Measurements from ENCODE around the gene GPR78. TPM values are rescaled to one million over a fixed set of nuclear protein-coding genes. Genes with fewer than 3 reads are reported as not detected.

GPR78 gene
- total and polyA plus RNA-seq, 2 of the 4 experiments (the other 2 are of a cell fraction): under 0.01 to 0.10 TPM

DNA sequence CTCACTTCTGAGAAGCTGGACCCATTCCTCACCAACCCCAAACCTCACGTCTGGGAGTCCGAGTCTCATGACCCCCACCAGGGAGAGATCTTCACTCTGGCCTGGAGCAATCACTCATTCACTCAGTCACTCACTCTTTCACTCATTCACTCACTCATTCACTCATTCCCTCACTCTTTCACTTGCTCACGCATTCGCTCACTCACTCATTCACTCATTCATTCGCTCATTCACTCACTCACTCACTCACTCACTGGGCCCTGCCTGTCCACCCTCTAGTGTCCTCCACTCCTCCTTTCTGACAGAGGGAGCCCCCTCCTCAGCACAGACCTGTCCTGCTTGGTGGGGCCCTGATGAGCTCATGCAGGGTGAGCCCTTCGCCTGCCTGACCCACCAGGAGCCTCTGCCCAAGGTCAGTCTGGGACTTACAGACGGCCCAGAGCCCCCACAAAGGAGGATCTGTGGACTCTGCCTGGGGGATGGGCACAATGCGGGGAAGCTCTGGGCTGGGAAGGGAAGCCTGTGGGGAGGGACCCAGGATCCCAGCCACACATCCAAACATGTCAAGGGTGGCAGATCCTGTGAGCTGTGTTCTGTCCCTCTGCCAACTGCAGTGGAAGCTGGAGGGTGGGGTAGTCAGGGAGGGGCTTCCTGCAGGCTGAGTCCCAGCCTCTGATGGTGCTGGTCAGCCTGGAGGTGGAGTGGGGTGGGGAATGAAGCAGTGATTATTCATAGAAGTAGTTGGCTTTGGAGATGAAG lies 30.8 kb downstream of the GPR78 start:
- Histone ChIP-seq H3K14ac (replicated peaks; ENCODE audit: low read depth, low read length) (no peak overlapping the region), H3K27ac (ENCODE audit: insufficient read depth, low read length) (no peak overlapping the region), H4K20me1 (ENCODE audit: insufficient read depth, low read length) (no peaks in the 10 kb centered on the region), H3K18ac (ENCODE audit: low read depth, low read length) (no peak overlapping the region), H3K36me3 (ENCODE audit: control insufficient read depth, insufficient read depth, low read length) (peaks cover 52% of the 10 kb centered on the region; the same call in 1 of the 2 replicates), H2AK5ac (ENCODE audit: low read depth, low read length) (no peak overlapping the region), H2AK9ac (replicated peaks; ENCODE audit: low read depth, low read length, poor library complexity) (no peak overlapping the region), H3K9me1 (ENCODE audit: insufficient read depth, low read length) (no peaks in the 10 kb centered on the region), H3K4me3 (ENCODE audit: insufficient read depth, low read depth, low read length) (no peak overlapping the region), H2BK5ac (ENCODE audit: low read depth, low read length, poor library complexity, severe bottlenecking) (no peak overlapping the region), H3K56ac (ENCODE audit: extremely low read depth, insufficient read depth, low read length) (no peak overlapping the region), H3K4me1 (ENCODE audit: control insufficient read depth, insufficient read depth, low read length) (no peaks in the 10 kb centered on the region), H3K4me2 (ENCODE audit: low read depth, low read length) (no peak overlapping the region), H4K5ac (ENCODE audit: low read depth, low read length) (no peak overlapping the region), H3K9me3 (ENCODE audit: control insufficient read depth, insufficient read depth, low read length) (no peaks in the 10 kb centered on the region), H2BK120ac (ENCODE audit: low read depth, low read length) (no peak overlapping the region), H3K4ac (ENCODE audit: low read depth, low read length) (no peak overlapping the region), H4K8ac (ENCODE audit: low read depth in 2 of 2, low read length in 2 of 2) (no peak overlapping the region), H2AFZ (replicated peaks; ENCODE audit: low read length, poor library complexity) (no peak overlapping the region), H2BK20ac (ENCODE audit: low read depth, low read length) (no peak overlapping the region), H2BK15ac (ENCODE audit: low read depth, low read length) (no peak overlapping the region), H3K79me1 (ENCODE audit: low read depth in 1 of 2, low read length in 2 of 2) (no peaks in the 10 kb centered on the region), H3K27me3 (ENCODE audit: control insufficient read depth, insufficient read depth, low read length) (no peaks in the 10 kb centered on the region; the same call in 1 of the 2 replicates), H3K23ac (ENCODE audit: low read depth, low read length) (no peak overlapping the region), H4K91ac (ENCODE audit: insufficient read depth, low read depth, low read length) (no peak overlapping the region), H3K9ac (ENCODE audit: low read depth, low read length) (no peak overlapping the region)
- TF ChIP-seq MAZ (IDR thresholded peaks at IDR 0.05; ENCODE audit: borderline replicate concordance, low read depth, low read length): no peak
- no peak for TF ChIP-seq BHLHE40 (IDR thresholded peaks at IDR 0.05; ENCODE audit: low read depth, low read length)
- TF ChIP-seq CHD1 (IDR thresholded peaks at IDR 0.05; ENCODE audit: low read depth, low read length): no peak
- no peak for TF ChIP-seq RFX5 (IDR thresholded peaks at IDR 0.05; ENCODE audit: low read depth, low read length)
- TF ChIP-seq, protein P1, sequence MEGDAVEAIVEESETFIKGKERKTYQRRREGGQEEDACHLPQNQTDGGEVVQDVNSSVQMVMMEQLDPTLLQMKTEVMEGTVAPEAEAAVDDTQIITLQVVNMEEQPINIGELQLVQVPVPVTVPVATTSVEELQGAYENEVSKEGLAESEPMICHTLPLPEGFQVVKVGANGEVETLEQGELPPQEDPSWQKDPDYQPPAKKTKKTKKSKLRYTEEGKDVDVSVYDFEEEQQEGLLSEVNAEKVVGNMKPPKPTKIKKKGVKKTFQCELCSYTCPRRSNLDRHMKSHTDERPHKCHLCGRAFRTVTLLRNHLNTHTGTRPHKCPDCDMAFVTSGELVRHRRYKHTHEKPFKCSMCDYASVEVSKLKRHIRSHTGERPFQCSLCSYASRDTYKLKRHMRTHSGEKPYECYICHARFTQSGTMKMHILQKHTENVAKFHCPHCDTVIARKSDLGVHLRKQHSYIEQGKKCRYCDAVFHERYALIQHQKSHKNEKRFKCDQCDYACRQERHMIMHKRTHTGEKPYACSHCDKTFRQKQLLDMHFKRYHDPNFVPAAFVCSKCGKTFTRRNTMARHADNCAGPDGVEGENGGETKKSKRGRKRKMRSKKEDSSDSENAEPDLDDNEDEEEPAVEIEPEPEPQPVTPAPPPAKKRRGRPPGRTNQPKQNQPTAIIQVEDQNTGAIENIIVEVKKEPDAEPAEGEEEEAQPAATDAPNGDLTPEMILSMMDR (conservative IDR thresholded peaks at IDR 0.05; ENCODE audit: low read depth, low read length): no peak
- TF ChIP-seq NFE2L2 (IDR thresholded peaks at IDR 0.05; ENCODE audit: low read depth, low read length): no peak
- TF ChIP-seq FOS (IDR thresholded peaks at IDR 0.05; ENCODE audit: low read depth, low read length): no peak
- TF ChIP-seq, protein P2, sequence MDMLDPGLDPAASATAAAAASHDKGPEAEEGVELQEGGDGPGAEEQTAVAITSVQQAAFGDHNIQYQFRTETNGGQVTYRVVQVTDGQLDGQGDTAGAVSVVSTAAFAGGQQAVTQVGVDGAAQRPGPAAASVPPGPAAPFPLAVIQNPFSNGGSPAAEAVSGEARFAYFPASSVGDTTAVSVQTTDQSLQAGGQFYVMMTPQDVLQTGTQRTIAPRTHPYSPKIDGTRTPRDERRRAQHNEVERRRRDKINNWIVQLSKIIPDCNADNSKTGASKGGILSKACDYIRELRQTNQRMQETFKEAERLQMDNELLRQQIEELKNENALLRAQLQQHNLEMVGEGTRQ (IDR thresholded peaks at IDR 0.05; ENCODE audit: low read depth, low read length): no peak
- no peak for TF ChIP-seq CEBPB (IDR thresholded peaks at IDR 0.05; ENCODE audit: low read depth, low read length)
- no peak for TF ChIP-seq RAD21 (IDR thresholded peaks at IDR 0.05; ENCODE audit: low read length)
- TF ChIP-seq MXI1 (IDR thresholded peaks at IDR 0.05; ENCODE audit: borderline replicate concordance, low read depth, low read length): no peak
- no peak for TF ChIP-seq SMC3 (IDR thresholded peaks at IDR 0.05; ENCODE audit: low read depth, low read length)
- no peak for TF ChIP-seq RCOR1 (IDR thresholded peaks at IDR 0.05; ENCODE audit: insufficient replicate concordance, low read length)
- no peak for TF ChIP-seq MAFK (IDR thresholded peaks at IDR 0.05; ENCODE audit: low read depth, low read length)
- TF ChIP-seq, protein P3, sequence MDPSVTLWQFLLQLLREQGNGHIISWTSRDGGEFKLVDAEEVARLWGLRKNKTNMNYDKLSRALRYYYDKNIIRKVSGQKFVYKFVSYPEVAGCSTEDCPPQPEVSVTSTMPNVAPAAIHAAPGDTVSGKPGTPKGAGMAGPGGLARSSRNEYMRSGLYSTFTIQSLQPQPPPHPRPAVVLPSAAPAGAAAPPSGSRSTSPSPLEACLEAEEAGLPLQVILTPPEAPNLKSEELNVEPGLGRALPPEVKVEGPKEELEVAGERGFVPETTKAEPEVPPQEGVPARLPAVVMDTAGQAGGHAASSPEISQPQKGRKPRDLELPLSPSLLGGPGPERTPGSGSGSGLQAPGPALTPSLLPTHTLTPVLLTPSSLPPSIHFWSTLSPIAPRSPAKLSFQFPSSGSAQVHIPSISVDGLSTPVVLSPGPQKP (IDR thresholded peaks at IDR 0.05; ENCODE audit: borderline replicate concordance, low read depth, low read length): no peak
- TF ChIP-seq POLR2A (IDR thresholded peaks at IDR 0.05; ENCODE audit: low read depth, low read length): no peak
- ChIA-PET POLR2A (ENCODE audit: unreplicated experiment) (no interaction called here), CTCF (no interaction called here)
- 84% methylated on average over 5 of the region's 8 CpGs; no CpG with 5 or more reads in 1 of the 2 experiments for WGBS, 2 experiments (ENCODE audit: extremely low coverage in 2 of 2, insufficient read length in 1 of 2)
- dilution Hi-C loops (cut with HindIII; ENCODE audit: low sequenced_read_pairs, unreplicated experiment) (no loop called here), intact Hi-C loops (cut with micrococcal nuclease) (no loop called here), in situ Hi-C loops (cut with MboI; ENCODE audit: low sequenced_read_pairs) (loop anchor here (25.0 kb wide), 1 partner anchor 399 kb away; no protein-coding TSS in a partner anchor)
- no TSS peak for BruUV-seq (replicated peaks)
- DNase-seq (no peak), ATAC-seq (ENCODE audit: low read depth) (no peak)

Data from IMR-90 (cell line).